ENCODE data around the gene SNX8. TPM values are rescaled to one million over a fixed set of nuclear protein-coding genes. Genes with fewer than 3 reads are reported as not detected.

SNX8 gene
- total RNA-seq, 2 donors from 2014 or later = 20.0 to 23.0 TPM

DNA sequence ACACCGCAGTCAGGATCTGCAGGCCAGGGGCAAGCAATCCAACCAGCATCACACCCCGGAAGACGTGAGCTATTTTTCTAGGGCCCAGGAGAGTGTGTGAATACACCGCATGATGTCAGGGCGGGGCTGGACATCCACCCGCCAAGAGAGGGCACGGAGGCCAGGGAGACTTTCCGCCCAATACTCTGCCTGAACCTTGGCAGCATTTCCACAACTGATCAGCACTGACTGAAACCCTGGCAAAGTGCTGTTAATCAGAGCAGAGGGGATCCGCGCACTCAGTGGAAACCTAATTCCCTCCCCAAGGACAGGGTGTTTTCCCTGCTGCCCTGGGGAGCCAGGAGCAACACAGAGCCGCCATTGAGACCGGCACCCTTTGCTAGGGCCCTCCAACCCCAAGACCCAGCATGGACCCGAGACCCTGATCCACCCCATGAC, 89.7 kb downstream of the SNX8 start:
- TF ChIP-seq, protein P1, sequence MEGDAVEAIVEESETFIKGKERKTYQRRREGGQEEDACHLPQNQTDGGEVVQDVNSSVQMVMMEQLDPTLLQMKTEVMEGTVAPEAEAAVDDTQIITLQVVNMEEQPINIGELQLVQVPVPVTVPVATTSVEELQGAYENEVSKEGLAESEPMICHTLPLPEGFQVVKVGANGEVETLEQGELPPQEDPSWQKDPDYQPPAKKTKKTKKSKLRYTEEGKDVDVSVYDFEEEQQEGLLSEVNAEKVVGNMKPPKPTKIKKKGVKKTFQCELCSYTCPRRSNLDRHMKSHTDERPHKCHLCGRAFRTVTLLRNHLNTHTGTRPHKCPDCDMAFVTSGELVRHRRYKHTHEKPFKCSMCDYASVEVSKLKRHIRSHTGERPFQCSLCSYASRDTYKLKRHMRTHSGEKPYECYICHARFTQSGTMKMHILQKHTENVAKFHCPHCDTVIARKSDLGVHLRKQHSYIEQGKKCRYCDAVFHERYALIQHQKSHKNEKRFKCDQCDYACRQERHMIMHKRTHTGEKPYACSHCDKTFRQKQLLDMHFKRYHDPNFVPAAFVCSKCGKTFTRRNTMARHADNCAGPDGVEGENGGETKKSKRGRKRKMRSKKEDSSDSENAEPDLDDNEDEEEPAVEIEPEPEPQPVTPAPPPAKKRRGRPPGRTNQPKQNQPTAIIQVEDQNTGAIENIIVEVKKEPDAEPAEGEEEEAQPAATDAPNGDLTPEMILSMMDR (IDR thresholded peaks at IDR 0.05) = no peak
- H3K27ac ChIP-seq = no peak overlapping the region
- no peak overlapping the region for H3K4me3 ChIP-seq
- H3K27me3 ChIP-seq = no peaks in the 10 kb centered on the region
- no peaks in the 10 kb centered on the region for H3K4me1 ChIP-seq
- H3K36me3 ChIP-seq = peaks cover 45% of the 10 kb centered on the region
- no peak for DNase-seq (ENCODE audit: low spot score)
- no peaks in the 10 kb centered on the region for H3K9me3 ChIP-seq

GRCh38 chr7:2223321-2223720, 90.9 kb downstream of the SNX8 start:
- H3K9me3 ChIP-seq = no peaks in the 10 kb centered on the region
- H3K4me3 ChIP-seq = no peak overlapping the region
- peaks cover 45% of the 10 kb centered on the region for H3K36me3 ChIP-seq
- no peak overlapping the region for H3K27ac ChIP-seq
- H3K27me3 ChIP-seq = no peaks in the 10 kb centered on the region
- DNase-seq (ENCODE audit: low spot score) = no peak
- H3K4me1 ChIP-seq = no peaks in the 10 kb centered on the region
- TF ChIP-seq, protein P1 (IDR thresholded peaks at IDR 0.05) = no peak

DNA sequence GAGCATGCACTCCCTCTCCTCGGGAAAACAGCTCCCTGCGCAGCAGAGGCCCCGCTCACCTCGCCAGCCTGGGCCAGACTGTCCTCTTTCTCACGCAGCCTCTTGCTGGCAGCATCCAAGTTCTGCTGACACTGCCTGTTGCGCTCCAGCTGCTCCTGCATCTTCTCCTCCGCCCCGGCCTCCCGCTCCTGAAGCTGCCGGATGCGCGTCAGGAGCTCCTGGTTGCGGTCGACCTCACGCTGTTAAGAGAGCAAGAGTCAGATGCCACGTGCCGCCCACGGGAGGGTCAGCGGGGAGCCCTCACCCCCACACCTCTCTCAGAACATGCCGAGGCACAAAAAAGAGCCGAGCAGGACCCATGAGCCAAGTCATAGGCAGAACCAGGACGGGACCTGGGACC, 91.7 kb downstream of the SNX8 start:
- Histone ChIP-seq H3K36me3 (peaks cover 50% of the 10 kb centered on the region), H3K27ac (no peak overlapping the region), H3K9me3 (no peaks in the 10 kb centered on the region), H3K4me1 (no peaks in the 10 kb centered on the region), H3K27me3 (no peaks in the 10 kb centered on the region), H3K4me3 (no peak overlapping the region)
- DNase-seq (ENCODE audit: low spot score) = no peak
- TF ChIP-seq, protein P1 (IDR thresholded peaks at IDR 0.05) = no peak

DNA sequence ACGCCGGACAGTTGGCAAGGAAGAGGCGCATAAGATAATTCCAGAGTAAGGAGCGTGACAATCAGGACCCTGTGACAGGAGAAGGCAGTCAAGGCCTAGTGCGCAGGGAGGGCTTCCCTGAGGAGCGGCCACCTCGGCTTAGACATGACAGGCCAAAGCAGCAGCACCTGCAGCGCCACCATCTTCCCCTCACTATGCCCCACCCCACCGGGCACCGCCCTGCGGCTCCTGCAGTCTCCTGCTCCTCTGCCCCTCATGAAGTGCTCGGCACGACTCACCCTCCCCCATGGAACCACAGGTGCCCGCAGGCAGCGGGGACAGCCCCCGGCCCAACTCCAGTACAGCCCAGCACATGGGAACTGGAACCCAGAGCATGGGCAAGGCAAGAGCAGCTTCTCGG, 93.3 kb downstream of the SNX8 start:
- Histone ChIP-seq H3K4me3 (no peak overlapping the region), H3K36me3 (peaks cover 63% of the 10 kb centered on the region), H3K4me1 (no peaks in the 10 kb centered on the region), H3K27me3 (no peaks in the 10 kb centered on the region), H3K9me3 (no peaks in the 10 kb centered on the region), H3K27ac (no peak overlapping the region)
- no peak for DNase-seq (ENCODE audit: low spot score)
- TF ChIP-seq, protein P1 (IDR thresholded peaks at IDR 0.05) = no peak

DNA sequence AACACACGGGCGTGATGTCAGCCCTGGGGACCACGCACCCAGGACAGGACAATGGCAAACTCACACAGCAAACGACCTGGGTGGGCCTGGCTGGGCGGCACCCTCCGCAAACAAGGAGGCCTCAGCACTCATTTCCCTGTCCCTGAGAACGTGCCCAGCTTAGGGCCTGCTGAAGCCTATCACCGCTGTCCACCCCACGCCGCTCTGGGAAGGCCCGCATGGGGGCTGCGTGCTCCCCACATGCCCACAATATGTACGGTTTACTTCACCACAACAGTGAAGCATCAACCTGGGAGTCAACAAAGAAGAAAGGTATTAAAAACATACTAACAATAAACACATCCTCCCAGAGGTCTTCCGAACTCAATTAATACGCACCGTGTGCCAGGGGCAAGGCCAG, 93.7 kb downstream of the SNX8 start:
- DNase-seq (ENCODE audit: low spot score) = no peak
- Histone ChIP-seq H3K9me3 (no peaks in the 10 kb centered on the region), H3K4me3 (no peak overlapping the region), H3K27ac (no peak overlapping the region), H3K4me1 (no peaks in the 10 kb centered on the region), H3K27me3 (no peaks in the 10 kb centered on the region), H3K36me3 (peaks cover 66% of the 10 kb centered on the region)
- TF ChIP-seq, protein P1 (IDR thresholded peaks at IDR 0.05) = no peak

- Histone ChIP-seq H3K4me3 (no peak overlapping the region), H3K4me1 (no peaks in the 10 kb centered on the region), H3K36me3 (peaks cover 62% of the 10 kb centered on the region), H3K27ac (no peak overlapping the region), H3K27me3 (no peaks in the 10 kb centered on the region), H3K9me3 (no peaks in the 10 kb centered on the region)
- TF ChIP-seq, protein P1 (IDR thresholded peaks at IDR 0.05) = no peak
- no peak for DNase-seq (ENCODE audit: low spot score)
Measured at GRCh38 chr7:2220030-2220429, 94.2 kb downstream of the SNX8 start.
